Activated naive CD4-positive, alpha-beta T cell treated with Interleukin-2 at 50 U/mL for 16 hours (primary cell): ENCODE data around the gene DACH1.
"Not testable (repeated sequence)": the region's sequence is repeated elsewhere in the genome, so short reads cannot be mapped to it uniquely, and the experiment has no call there.

Experiments
- DNase-seq: peaks from one replicate; pipeline ENCODE4 v3.0.0-alpha.2; 2020

Gene DACH1

DNA sequence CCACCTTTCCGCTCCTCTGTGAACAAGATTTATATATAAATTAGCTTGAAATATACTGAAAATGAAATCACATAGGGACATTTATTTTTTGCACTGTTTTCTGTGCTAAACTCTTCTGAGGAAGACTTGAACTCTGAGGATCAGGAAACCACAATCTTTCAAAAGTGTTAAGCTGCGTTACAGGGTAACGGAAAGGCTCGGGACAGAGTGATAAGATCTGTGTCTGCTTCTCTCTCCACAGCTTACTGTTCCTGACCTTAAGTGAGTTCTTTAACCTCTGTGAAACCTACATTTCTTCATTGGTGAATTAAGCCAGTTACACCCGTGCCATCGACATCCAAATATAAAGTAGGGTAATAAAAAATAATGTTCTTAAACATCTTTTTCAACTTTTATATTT lies 38.9 kb downstream of the DACH1 start:
- no peak for DNase-seq

GRCh38 chr13:71827241-71827640 lies 39.8 kb downstream of the DACH1 start:
- DNase-seq = no peak

GRCh38 chr13:71820699-71821098 lies 46.3 kb downstream of the DACH1 start:
- no peak for DNase-seq

GRCh38 chr13:71817335-71817734 lies 49.7 kb downstream of the DACH1 start:
- no peak for DNase-seq

DNA sequence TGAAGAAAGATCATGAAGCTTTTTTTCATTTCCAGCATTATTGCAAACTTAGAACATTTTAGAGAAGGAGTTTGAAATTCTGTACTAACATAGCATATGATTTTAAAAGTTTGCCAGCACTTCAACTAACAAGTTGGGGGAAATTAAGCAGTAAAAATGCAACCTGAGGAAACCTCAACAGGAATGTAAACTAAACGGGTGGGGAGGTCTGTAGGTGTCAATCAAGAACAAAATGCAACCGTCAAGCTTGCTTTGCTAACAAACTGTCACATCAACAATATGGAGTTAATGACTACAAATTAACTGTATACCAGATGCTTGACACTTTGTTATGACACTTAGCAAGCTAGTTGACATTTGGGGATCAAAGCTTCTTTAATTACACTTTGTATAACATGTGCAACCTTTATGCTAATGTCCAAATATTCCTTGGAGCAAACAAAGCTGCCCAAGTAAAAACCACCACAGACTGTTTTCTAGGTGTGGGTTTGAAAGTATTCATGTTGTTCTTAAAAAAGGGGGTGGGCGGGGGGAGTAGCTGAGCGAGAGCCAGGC lies 52.1 kb downstream of the DACH1 start:
- DNase-seq = no peak

DNA sequence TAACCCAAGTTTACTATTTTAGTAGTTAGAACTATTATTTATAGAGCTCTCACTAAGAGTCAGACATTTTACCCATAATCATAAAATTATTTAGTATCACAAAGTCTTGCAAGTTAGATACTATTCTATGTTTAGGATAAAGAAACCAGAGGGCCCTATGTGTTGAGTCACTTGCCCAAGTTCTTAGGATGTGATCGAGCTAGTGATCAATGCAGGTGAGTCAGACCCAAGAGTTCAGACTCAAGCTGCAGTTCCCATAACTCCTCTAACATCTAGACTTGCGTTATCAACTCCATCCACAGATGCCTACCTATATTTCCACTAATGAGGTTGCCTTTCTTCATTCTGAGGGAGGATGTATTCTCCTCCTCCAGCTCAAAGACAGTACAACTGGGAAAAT lies 53.8 kb downstream of the DACH1 start:
- DNase-seq = no peak

- no peak for DNase-seq
Measured at GRCh38 chr13:71811344-71811743, 55.7 kb downstream of the DACH1 start.

- no peak for DNase-seq
Measured at GRCh38 chr13:71808708-71809107, 58.3 kb downstream of the DACH1 start.

GRCh38 chr13:71806886-71807285 lies 60.1 kb downstream of the DACH1 start:
- DNase-seq = no peak

GRCh38 chr13:71803066-71803465 lies 63.9 kb downstream of the DACH1 start:
- no peak for DNase-seq

GRCh38 chr13:71801781-71802180 lies 65.2 kb downstream of the DACH1 start:
- DNase-seq = no peak

- no peak for DNase-seq
Measured at GRCh38 chr13:71801165-71801760, 65.7 kb downstream of the DACH1 start.

DNA sequence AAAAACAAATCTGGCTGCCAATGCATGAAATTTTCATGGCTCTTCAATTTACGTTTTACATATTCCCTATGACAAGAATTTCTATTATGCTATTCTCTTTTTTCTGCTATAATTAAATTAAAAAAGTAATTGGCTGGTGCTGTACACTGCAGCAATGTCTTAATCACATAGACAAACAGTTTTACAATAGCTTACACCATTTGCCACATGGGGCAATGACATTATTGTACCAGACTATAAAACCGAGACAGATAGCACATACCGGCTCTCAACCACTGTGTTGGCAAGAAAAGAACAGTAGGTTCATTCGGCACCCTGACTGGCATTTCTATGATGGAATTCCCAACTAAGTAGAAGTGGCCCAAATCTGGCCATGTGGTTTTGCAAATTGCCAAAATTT lies 67.7 kb downstream of the DACH1 start:
- no peak for DNase-seq

DNA sequence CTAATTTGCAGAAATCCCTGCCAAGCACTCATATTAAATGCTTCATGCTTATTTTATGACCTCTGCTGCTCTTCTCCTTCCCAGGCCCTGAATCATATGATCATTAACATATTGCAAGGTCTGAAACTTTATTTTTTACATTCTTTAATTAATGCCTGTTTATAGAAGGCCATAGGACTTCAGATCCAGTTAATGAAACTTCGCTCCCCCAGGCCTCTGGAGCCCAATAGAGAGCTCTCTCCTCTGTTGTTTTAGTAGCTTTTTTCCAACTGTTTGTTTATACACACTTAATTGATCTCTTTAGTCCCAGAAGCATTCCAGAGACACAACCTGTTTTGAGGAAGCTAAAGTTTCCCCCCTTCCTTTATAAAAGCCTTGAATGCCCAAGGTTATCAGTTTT lies 68.3 kb downstream of the DACH1 start:
- no peak for DNase-seq

DNA sequence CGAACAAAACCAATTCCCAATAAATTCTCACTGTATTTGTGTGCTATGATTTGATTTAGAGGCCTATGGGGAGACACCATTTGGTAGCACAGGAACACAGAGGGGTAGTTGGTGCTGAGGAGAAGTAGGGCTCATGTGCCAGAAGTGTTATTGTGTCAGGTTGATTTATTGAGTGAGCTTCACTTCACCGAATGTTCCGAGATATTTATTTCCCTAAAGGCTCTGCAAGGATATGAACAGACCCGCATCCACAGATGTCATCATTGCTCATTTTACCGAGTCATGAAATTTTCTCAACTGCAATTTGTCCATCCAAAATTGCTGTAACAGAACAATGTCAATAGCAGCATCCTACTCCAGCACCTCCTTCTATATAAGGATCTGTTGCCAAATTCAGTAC lies 69.5 kb downstream of the DACH1 start:
- no peak for DNase-seq

DNA sequence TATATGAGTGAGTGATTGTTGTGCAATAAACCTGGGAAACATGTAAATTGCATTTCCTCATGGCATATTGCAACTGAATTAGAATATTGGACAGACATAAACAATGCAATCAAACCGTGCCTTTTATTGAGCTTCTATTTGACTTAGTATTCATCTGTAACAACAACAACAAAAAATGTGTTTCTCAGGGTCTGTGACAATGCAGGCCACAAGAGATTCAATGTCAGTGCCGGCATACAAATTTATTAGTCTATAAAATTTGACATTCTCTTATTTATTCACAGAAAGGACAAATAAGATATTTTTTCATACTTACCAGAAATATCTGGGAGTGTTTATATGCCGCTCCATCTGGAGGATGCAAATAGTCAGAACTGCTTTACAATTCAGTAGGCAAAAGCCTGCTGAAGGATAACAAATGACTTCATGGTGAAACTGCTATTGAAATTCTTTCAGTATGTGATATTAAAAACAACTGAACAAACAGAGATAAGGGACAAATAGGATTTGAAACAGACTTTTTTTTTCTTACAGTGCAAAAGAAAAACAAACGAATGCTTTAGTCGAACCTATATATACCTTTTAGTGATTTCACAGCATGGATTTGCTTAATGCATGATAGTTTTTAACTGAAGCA lies 77.2 kb downstream of the DACH1 start:
- no peak for DNase-seq

DNA sequence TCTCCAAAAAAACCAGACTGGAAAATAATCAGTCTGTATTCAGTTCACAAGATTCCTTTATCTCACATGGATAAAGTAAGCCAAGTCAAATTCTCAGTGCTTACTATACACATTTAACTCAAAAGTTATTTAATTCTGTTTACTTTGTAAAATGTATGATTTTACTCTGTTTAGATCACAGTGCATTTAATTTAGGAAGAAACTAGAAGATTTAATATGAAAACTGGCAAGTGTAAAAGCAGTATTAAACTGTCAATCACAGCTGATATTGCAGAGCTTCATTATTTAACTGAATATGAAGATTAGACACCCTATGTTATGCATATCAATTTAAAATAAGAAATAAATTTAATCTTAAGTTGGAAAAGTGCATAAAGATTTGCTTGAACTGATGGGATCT lies 78.0 kb downstream of the DACH1 start:
- DNase-seq = no peak

DNA sequence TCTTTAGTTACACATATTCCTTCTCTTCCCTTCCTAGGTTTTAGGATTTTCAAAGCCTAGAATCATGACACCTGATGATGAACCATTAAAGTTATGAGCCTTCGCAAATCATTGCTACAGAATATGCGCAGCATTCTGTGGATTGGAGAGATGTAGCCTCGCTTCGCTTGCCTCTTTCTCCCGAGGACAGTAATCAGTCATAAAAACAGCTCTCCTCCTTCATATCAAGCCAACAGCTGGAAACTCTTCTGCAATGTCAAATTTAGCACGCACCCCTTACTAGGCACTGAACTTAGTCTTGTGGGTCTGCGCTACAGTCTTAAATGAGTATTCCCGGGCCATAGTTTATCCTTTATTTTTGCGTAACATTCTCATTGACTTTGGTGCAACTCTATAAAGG lies 79.6 kb downstream of the DACH1 start:
- no peak for DNase-seq

DNA sequence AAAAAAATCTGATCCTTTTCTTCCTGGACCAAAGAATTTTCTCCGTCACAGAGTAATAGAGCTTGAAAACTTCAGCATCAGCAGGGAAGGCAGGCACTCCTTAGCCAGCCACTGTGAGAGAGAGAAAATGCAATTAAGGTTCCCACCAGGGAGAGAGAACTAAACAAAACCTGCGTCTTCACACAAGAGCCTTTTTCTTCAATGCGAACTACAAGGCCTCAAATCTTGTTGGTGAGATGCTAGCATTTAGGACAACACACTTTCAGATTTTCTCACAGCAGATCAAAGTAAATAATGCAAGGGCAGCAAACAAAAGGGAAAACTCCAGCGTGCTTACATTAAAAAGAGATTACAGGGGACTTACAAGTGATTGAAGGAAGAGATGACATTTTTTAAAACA lies 80.1 kb downstream of the DACH1 start:
- no peak for DNase-seq

DNA sequence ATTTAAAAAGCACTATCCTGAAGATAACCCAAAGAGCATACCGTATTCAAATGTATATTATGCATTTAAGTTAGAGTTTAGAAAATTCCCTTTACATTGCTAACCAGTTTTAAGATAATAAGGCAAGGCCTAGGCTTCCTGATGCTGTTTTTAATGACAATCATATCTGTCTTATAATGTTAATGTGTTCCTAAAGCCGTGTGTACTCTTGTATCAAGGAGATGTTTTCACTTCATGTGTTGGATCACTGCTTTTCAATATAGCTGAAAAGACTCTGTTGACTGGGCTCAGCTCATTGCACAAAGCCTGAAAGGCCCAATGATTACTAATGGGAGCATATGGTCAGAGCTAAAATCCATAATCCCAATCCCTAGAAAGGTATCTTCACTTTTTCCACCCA lies 81.6 kb downstream of the DACH1 start:
- DNase-seq = no peak

DNA sequence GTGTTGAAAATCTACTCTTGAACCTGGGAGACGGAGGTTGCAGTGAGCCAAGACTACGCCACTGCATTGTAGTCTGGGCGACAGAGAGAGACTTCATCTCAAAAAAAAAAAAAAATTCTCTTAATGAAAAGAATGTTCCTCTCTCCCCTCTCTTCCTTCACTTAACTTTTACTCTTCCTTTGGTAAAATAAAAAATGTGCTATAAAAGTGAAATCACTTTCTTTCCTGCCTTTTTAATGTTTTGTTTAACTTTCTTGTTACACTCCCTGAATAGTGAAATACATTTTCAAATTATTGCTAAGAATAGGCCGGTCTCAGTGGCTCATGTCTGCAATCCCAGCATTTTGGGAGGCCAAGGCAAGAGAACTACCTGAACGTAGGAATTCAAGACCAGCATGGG lies 86.5 kb downstream of the DACH1 start:
- DNase-seq = no peak

GRCh38 chr13:71778998-71779397 lies 88.0 kb downstream of the DACH1 start:
- DNase-seq = not testable (repeated sequence)

- DNase-seq = no peak
Measured at GRCh38 chr13:71775966-71776365, 91.0 kb downstream of the DACH1 start.

DNA sequence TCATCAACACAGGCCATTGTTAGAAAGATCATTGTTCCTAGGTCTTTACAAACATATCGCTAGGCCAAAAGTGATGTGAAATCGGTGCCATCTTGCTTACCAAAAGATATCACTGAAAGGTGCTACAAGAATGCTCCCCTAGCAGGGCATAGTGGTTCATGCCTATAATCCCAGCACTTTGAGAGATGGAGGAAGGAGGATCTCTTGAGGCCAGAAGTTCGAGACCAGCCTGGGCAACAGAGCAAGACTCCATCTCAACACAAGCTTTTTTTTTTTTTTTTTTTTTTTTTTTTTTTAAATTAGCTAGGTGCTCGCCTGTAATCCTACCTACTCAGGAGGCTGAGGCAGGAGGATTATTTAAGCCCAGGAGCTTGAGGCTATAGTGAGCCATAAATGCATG lies 92.1 kb downstream of the DACH1 start:
- no peak for DNase-seq

DNA sequence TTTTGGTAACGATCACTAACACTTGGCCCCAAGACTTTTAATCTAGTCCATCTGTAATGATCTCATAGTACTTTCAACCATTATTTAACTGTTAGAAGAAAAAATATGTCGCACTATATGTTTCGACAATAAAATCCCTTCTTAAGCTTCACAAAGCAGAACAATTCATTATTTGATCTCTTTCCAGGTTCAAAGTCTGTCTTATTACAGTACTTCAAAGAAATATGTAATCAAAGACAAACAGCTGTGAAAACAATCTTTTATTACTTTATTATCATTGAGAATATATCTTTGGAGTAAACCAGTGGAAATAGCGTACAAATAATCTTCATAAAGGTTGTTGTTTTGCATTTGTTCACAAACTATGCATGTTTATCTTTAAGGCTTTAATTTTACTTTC lies 93.5 kb downstream of the DACH1 start:
- DNase-seq = no peak
